Smooth muscle cell (in vitro differentiated cells): ENCODE data around the gene PTX4. TPM values are rescaled to one million over a fixed set of nuclear protein-coding genes. Genes with fewer than 3 reads are reported as not detected.
"Not testable (repeated sequence)": the region's sequence is repeated elsewhere in the genome, so short reads cannot be mapped to it uniquely, and the experiment has no call there.

ENCODE experiments used
- DNase-seq: peaks from one replicate; lab custom pipeline; 2025; ENCODE audit not compliant: unreplicated experiment; lab: John Stamatoyannopoulos, UW
- H2AFZ ChIP-seq: fragments of 200-600 bp; sonication (generic); 2 replicates; pipeline ENCODE4 v1.6.0; 2016; ENCODE audit warnings: antibody characterized with exemption, low read depth, mild to moderate bottlenecking
- H3F3A ChIP-seq: fragments of 200-600 bp; sonication (generic); 2 replicates; pipeline ENCODE4 v1.6.0; 2017; ENCODE audit warnings: antibody characterized with exemption, low read depth
- H3K27ac ChIP-seq: fragments of 200-600 bp; sonication (generic); 2 replicates; pipeline ENCODE4 v1.5.1; 2016; ENCODE audit warnings: low read depth, mild to moderate bottlenecking
- H3K27me3 ChIP-seq: fragments of 200-600 bp; sonication (generic); 2 replicates; pipeline ENCODE4 v1.6.1; 2016; ENCODE audit warnings: low read depth, mild to moderate bottlenecking
- H3K36me3 ChIP-seq: fragments of 200-600 bp; sonication (generic); 2 replicates; pipeline ENCODE4 v1.5.1; 2016; ENCODE audit warnings: low read depth
- H3K4me1 ChIP-seq: fragments of 200-600 bp; sonication (generic); 2 replicates; pipeline ENCODE4 v1.5.1; 2016; ENCODE audit warnings: low read depth
- H3K4me2 ChIP-seq: fragments of 200-600 bp; sonication (generic); 2 replicates; pipeline ENCODE4 v1.6.0; 2016; ENCODE audit warnings: mild to moderate bottlenecking
- H3K4me3 ChIP-seq: fragments of 200-600 bp; sonication (generic); 2 replicates; pipeline ENCODE4 v1.5.1; 2016; ENCODE audit warnings: mild to moderate bottlenecking
- H3K79me2 ChIP-seq: fragments of 200-600 bp; sonication (generic); 2 replicates; pipeline ENCODE4 v1.6.0; 2016; ENCODE audit warnings: low read depth, mild to moderate bottlenecking
- H3K9ac ChIP-seq: fragments of 200-600 bp; sonication (generic); 2 replicates; pipeline ENCODE4 v1.6.0; 2016; ENCODE audit warnings: low read depth
- H3K9me3 ChIP-seq: fragments of 200-600 bp; sonication (generic); replicated peaks from 2 replicates; pipeline ENCODE4 v1.5.1; 2016; ENCODE audit warnings: low read depth
- H4K20me1 ChIP-seq: fragments of 200-600 bp; sonication (generic); 2 replicates; pipeline ENCODE4 v1.6.0; 2016; ENCODE audit warnings: low read depth
- CTCF ChIP-seq: fragments of 200-600 bp; sonication (generic); IDR thresholded peaks from 2 replicates; pipeline ENCODE4 v1.5.1; 2017; ENCODE audit warnings: borderline replicate concordance, mild to moderate bottlenecking, antibody characterized with exemption; ENCODE audit not compliant: insufficient read depth, poor library complexity, severe bottlenecking
- WGBS: methylation state at CpG from one replicate; pipeline ENCODE4 v1.1.7; 2016; ENCODE audit warnings: low lambda C conversion rate; 5-methylcytosine and 5-hydroxymethylcytosine counted together
- polyA plus RNA-seq: library from polyadenylated mRNA; unstranded; fragments of >200 nt; fragmentation: Nextera tagmentation; extraction: Ambion mirVana; gene quantifications from 2 replicates; pipeline ENCODE4 v1.2.1, GENCODE V29; 2016
- total RNA-seq: library from RNA; depleted of rRNA; stranded (reverse); fragments of >200 nt; gene quantifications from 2 replicates; pipeline ENCODE4 v1.2.3, GENCODE V29; 2014

PTX4 gene
- total and polyA plus RNA-seq, 2 experiments from 2014 or later = not detected

GRCh38 chr16:1442697-1443096 lies 46.0 kb downstream of the PTX4 start:
- no peak overlapping the region for H3K4me2 ChIP-seq
- H2AFZ ChIP-seq = no peak overlapping the region
- WGBS = 92% methylated on average over 24 of the region's 24 CpGs
- H3K4me3 ChIP-seq = no peak overlapping the region
- no peak for TF ChIP-seq CTCF
- H3K79me2 ChIP-seq = no peaks in the 10 kb centered on the region
- no peaks in the 10 kb centered on the region for H4K20me1 ChIP-seq
- no peaks in the 10 kb centered on the region for H3K9me3 ChIP-seq
- no peak overlapping the region for H3K9ac ChIP-seq
- H3K4me1 ChIP-seq = no peaks in the 10 kb centered on the region
- no peaks in the 10 kb centered on the region for H3K27me3 ChIP-seq
- H3K36me3 ChIP-seq = no peaks in the 10 kb centered on the region
- DNase-seq = no peak
- no peaks in the 10 kb centered on the region for H3F3A ChIP-seq
- no peak overlapping the region for H3K27ac ChIP-seq

GRCh38 chr16:1441391-1441829 lies 47.3 kb downstream of the PTX4 start:
- Histone ChIP-seq H3K36me3 (no peaks in the 10 kb centered on the region), H3K4me2 (no peak overlapping the region), H3K27ac (no peak overlapping the region), H3K27me3 (no peaks in the 10 kb centered on the region), H3K4me3 (no peak overlapping the region), H3K4me1 (no peaks in the 10 kb centered on the region), H3K79me2 (no peaks in the 10 kb centered on the region), H3F3A (no peaks in the 10 kb centered on the region), H3K9ac (no peak overlapping the region), H2AFZ (no peak overlapping the region), H4K20me1 (no peaks in the 10 kb centered on the region), H3K9me3 (no peaks in the 10 kb centered on the region)
- WGBS = 86% methylated on average over 22 of the region's 22 CpGs
- no peak for DNase-seq
- TF ChIP-seq CTCF = no peak

GRCh38 chr16:1439699-1440074 lies 49.1 kb downstream of the PTX4 start:
- not testable (repeated sequence) for H3F3A ChIP-seq, H2AFZ ChIP-seq, DNase-seq, H3K4me3 ChIP-seq, H3K27ac ChIP-seq, H3K9ac ChIP-seq, H4K20me1 ChIP-seq, H3K4me2 ChIP-seq, H3K4me1 ChIP-seq, H3K79me2 ChIP-seq, H3K9me3 ChIP-seq, H3K36me3 ChIP-seq, H3K27me3 ChIP-seq
- 90% methylated on average over 4 of the region's 4 CpGs for WGBS

- no peak for TF ChIP-seq CTCF
- Histone ChIP-seq H3F3A (no peaks in the 10 kb centered on the region), H3K9ac (no peak overlapping the region), H3K4me2 (no peak overlapping the region), H3K36me3 (no peaks in the 10 kb centered on the region), H3K4me1 (no peaks in the 10 kb centered on the region), H2AFZ (no peak overlapping the region), H3K4me3 (no peak overlapping the region), H3K79me2 (no peaks in the 10 kb centered on the region), H3K27ac (no peak overlapping the region), H3K9me3 (no peaks in the 10 kb centered on the region), H4K20me1 (no peaks in the 10 kb centered on the region), H3K27me3 (no peaks in the 10 kb centered on the region)
- WGBS = 90% methylated on average over 27 of the region's 27 CpGs
- DNase-seq = no peak
Observed at GRCh38 chr16:1439058-1439698, 49.6 kb downstream of the PTX4 start.
